ENCODE data around the gene PBX3.
A peak's percentile ranks its signal among the peaks of the same experiment; 100 is the strongest.

PBX3 gene

DNA sequence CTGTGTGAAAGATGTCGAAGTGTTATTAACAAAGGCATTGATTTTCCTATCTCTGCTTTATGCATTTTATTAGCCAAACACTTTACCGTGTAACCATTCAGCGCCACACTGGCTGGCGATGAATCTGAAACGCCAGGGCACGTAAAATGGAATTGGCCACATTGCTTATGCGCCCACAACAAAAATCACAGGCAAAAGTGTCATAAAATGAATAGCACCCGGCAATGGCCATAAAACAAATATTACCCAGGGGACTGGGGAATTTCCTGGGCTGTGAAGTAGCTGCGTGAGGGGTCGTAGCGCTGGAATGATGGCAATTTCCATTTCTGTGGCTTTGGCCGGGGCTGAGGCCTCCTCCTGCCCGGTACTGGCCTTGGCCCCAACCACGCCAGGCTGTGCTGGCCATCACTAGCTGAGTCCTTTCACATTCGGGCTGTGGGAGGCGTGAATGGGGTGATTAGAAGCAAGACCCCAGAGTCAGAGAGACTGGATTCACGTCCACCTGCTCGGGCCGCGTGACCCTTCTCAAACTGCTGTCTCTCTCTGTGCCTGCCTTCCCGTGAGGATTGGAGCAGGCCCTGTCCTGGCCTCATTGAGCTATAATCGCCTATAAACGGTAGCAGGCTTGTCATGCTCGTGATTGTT lies 254.5 kb downstream of the PBX3 start:
- TF ChIP-seq, protein P1, sequence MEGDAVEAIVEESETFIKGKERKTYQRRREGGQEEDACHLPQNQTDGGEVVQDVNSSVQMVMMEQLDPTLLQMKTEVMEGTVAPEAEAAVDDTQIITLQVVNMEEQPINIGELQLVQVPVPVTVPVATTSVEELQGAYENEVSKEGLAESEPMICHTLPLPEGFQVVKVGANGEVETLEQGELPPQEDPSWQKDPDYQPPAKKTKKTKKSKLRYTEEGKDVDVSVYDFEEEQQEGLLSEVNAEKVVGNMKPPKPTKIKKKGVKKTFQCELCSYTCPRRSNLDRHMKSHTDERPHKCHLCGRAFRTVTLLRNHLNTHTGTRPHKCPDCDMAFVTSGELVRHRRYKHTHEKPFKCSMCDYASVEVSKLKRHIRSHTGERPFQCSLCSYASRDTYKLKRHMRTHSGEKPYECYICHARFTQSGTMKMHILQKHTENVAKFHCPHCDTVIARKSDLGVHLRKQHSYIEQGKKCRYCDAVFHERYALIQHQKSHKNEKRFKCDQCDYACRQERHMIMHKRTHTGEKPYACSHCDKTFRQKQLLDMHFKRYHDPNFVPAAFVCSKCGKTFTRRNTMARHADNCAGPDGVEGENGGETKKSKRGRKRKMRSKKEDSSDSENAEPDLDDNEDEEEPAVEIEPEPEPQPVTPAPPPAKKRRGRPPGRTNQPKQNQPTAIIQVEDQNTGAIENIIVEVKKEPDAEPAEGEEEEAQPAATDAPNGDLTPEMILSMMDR (IDR thresholded peaks at IDR 0.05), result no peak

DNA sequence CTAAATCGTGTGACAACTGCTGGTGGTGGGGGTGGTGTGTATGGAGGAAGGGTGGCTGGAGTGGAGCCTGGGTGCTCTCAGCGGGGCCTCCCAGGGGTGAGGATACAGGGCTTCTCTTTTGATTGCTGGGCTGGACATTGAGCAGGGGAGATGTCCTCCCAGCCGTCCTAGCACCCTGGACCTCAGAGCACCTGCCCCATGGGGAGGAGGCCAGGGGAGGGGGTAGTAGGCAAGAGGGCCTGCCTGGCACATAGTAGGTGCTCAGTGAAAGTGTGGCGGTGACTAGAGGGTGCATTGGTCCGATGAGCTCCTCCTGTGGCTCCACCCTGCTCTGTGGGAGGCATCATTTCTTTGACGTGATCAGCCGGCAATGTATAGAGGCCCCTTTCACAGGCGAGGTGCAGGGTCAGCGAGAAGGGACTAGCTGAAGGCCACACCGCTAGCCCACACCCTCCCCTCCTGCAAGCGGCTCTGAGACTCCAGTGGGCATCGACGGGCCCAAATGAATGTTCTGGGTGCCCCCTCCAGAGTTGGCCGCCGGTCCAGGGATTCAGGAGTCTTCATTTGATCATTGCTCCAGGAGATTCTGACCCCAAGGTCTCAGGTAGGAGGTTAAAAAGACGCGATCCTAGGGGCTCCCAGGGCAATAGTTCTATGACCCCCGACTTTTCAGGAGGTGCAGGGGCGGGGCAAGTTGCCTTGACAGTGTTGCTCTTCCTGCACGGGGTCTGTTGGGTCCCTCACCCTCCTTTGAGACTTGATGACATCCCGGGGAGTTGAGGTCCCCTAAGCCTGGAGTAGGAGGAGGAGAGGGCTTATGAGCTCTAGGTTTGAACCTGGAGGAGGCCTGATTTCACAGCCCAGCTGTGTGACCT lies 255.5 kb downstream of the PBX3 start:
- TF ChIP-seq, protein P1 (IDR thresholded peaks at IDR 0.05), result no peak

DNA sequence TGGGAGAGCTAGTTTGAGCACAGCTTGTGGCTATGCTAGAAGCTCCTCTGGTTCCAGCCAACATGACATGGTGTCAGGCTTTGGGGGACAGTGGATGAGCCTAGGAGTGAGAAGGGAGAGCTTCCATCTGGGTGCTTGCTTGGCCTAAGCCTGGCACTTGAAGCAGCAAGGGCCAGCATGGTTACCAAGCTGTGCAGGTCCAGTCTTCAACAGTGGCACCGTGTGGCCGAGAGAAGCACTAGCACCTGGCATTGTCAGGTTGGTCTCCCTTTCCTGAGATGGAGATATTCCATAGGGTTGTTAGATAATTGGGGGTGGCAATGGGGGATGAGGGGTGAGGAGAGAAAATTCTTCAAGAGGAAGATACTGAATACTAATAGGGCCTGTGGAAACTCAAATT lies 261.9 kb downstream of the PBX3 start:
- TF ChIP-seq, protein P1 (IDR thresholded peaks at IDR 0.05), result peak; percentile 39

DNA sequence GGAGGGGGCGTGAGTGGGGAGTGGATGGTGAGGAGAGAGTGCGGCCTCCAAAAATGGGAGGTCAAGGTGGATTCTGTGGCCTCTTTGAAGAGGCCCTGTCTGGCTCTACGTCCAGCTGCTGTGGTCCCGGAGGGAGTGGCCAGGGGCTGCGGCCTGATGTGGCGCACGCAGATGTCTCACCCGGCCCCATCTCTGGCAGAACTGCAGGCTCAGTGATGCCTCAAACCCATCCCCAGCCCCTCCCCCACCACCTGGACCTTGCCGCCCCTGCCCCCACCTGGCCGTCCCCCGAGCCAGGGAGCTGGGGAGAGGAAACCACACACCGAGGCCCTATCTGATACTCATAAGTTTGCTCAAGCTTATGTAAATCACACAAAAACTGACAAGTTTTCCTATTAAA lies 267.6 kb downstream of the PBX3 start:
- TF ChIP-seq, protein P1 (IDR thresholded peaks at IDR 0.05), result no peak

DNA sequence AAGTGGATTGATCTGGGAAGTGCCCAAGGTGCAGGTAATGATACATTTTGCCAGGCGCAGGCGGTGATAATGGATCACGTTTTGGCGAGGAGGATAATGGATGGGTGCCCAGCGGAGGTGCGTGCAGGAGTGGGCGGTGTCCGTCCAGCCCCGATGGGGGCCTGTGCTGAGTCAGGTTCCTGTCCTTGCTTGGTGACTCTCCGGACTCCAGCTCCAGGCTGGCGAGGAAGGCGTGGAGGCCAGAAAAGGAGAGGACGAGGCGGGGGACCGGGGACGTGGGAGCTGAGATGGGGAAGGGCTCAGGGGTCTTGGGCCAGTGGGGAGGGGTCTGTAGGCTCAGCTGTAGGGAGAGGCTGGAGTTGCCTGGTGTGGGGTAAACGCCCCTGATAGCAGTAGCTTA lies 268.3 kb downstream of the PBX3 start:
- TF ChIP-seq, protein P1 (IDR thresholded peaks at IDR 0.05), result no peak

DNA sequence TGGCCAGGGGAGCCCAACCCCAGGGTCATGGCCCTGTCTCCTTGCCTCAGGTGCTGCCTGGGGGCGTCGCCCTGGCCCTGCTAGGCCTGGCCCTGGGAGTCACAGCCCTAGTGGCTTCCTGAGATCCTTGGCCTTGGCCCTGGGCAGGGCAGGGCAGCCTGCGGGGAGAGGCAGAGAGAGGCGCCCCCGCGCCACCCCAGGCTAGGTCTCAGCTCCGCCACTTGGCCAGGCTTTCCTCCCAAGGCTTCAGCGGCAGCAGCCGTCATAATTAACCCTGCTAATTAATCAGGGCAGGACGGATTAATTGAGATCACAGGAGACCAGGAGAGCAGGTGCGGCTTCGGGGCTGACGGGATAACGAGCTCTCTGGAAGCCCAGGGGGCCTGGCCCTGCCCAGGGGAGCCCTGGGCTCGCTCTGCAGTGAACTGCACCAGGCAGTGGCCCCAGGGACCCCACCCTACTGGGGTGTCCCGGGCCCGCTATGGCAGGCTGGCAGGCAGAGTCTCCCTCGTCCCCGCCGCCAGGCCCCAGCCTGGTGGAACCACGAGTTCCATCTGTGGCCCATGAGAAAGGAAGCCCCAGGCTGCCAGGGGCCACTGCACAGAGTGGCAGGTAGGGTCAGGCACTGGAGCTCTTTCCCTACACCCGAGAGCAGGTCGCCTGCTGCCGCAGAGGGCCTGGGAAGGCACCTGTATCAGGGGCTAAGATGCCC lies 269.6 kb downstream of the PBX3 start:
- TF ChIP-seq, protein P1 (IDR thresholded peaks at IDR 0.05), result no peak

All from LNCAP (cell line).